Cardiac septum (tissue), 1 donor: ENCODE data around the gene ATF3. TPM values are rescaled to one million over a fixed set of nuclear protein-coding genes. Genes with fewer than 3 reads are reported as not detected.

Experiments used
- DNase-seq: peaks from one replicate; pipeline ENCODE4 v3.0.0-alpha.2; 2020; ENCODE audit warnings: low spot score
- intact Hi-C: fragments of 100-400 bp; cut with DNase I; formaldehyde crosslinking; loops from one replicate; pipeline ENCODE4 v1.14.0; 2022
- total RNA-seq: library from RNA; stranded (reverse); fragmentation: NEBNext Ultra II Directional; extraction: Animal tissue kit (Norgen Biotek cat#: 25700); gene quantifications from one replicate; pipeline ENCODE4 v1.2.1, GENCODE V29; 2021
- donor health status: DM: no; HTN: no; CAD: no.

Gene ATF3
- total RNA-seq, 1 donor from 2014 or later = 16.2 TPM

DNA sequence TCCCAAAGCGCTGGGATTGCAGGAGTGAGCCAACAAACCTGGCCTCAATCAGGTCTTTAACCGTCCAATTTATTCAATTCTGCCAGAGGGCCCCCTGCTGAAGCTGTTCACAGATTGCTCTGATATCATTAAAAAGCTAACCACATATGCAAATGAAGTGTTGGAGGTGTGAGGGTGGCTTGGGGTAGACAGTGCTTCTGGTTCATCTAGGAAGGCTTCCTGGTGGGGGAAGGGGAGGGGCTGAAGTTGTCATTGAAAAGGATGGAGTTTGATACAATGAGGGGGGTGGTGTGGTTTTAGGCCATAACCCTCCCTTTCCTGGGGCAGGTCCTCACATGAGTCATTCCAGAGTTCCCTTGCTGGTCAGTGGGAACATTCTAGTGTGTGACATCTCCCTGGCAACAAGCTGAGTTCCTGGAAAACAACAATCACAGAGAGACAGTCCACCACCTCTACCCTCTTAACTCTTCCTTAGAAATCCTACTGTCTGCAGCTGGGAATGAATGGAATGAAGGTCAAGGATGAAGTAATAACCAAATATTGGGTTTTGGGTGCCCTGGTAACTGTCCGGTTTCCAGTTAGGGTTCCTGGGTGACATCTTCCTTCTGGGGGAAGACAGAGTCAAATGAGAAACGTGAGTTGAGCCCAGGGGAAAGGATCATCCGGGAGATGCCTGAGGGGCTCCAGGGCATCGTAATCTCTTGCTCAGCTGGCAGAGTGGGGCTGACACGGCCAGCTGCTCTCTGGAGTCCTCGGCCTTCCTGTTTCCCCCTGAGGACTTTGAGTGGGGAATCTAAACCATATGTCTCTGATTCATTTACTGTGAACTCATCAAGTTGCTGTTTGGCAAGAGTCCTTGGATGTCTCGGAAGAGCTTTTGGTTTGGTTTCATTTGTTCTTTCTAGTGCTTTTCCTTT, 58.9 kb downstream of the ATF3 start:
- no peak for DNase-seq
- intact Hi-C loops = loop anchor here (2.0 to 10.0 kb wide), 4 partner anchors 33 to 317 kb away; partner anchors contain the start of genes ATF3, NSL1 and TATDN3

DNA sequence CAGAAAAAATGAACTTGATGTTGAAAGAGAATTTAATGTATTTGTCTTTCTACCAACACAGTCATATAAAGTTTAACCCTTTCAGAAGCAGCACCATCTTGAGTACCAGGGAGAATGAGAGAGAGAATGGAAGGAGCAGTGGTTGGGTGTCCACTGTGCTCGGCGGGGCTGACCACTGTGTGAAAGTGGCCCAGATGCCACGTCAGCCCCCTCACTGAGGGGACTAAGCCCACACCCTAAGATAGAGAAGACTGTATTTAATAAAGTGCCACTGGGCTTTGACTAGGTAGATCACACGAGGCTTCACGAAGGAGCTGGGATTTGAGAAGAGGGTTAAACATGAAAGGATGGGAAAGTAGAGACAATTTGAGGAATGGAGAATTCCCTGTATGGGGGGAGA, 59.9 kb downstream of the ATF3 start:
- intact Hi-C loops = loop anchor here (5.0 to 10.0 kb wide), 2 partner anchors 124 to 316 kb away; partner anchors contain the start of genes NSL1 and TATDN3

DNA sequence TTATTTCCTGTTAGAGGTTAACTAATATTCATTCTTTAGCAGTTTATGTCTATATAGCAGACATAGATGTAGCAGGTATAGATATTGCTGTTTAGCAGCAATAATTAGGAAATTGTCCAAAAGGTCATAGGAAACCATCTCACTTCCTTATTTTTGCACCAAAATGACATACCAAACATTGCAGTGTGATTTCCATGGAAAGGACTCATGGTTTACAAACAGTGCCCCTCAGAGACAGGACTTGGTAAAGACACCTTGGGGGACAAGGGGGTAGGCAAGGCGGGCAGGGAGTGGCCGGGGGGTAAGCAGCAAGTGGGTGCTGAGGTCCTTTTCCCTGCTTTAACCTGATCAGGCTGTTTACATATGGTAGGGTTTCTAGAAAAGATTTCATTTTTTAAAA, 60.5 kb downstream of the ATF3 start:
- peak; percentile 57 for DNase-seq
- intact Hi-C loops = loop anchor here (5.0 to 10.0 kb wide), 2 partner anchors 123 to 316 kb away; partner anchors contain the start of genes NSL1 and TATDN3

More for the DNA sequence above, 59.9 kb downstream of the ATF3 start:
- no peak for DNase-seq

DNA sequence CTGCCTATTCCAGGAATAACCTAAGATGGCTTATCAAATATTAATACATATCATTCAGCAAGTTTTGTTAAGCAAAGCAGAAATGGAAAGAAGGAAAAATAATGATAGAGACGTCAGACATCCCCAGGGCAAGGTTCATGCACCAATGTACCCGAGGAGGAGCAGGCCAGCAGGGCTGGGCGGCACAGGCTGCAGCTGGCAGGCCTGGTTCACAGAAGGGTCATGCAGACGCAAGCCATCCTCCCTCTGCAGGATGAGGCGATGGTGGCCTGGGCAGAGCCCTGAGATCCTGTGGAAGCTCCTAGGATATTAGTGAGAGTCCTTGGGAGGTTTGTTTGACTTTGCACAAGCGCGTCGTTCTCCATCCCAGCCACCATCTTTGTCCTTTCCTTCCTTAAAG, 61.0 kb downstream of the ATF3 start:
- intact Hi-C loops = loop anchor here (5.0 to 10.0 kb wide), 2 partner anchors 123 to 315 kb away; partner anchors contain the start of genes NSL1 and TATDN3

DNA sequence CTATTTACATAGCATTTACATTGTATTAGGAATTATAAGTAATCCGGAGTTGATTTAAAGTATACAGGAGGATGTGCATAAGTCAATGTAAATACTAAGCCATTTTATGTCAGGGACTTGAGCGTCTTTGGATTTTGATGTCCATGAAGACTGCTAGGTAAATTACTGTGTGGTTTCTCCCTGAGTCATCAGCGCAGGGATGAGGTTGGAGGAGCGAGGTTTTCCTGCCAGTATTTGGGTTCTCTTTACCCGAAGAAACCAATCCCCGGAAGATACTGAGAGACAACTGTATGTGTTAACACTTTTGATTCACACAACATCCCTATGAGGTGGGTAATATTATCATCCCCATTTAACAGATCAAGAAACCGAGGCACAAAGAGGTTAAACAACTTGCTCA, 61.7 kb downstream of the ATF3 start:
- DNase-seq = no peak
- intact Hi-C loops = no loop called here

More for the DNA sequence above, 61.0 kb downstream of the ATF3 start:
- DNase-seq = no peak

Other genes with a start within 250 kb of the ATF3 start
- 1.8 TPM for gene PACC1, start 193.9 kb upstream of the ATF3 start, total RNA-seq
- gene NENF, start 175.8 kb upstream of the ATF3 start, total RNA-seq = 116 TPM
- gene BATF3, start 91.1 kb downstream of the ATF3 start, total RNA-seq = 1.9 TPM
- 27.0 TPM for gene NSL1, start 183.0 kb downstream of the ATF3 start, total RNA-seq
- gene TATDN3, start 183.1 kb downstream of the ATF3 start, total RNA-seq = 22.4 TPM
- not detected for gene SPATA45, start 238.9 kb downstream of the ATF3 start, total RNA-seq
- 1.7 TPM for gene FLVCR1, start 249.5 kb downstream of the ATF3 start, total RNA-seq